Amygdala (tissue), 56 donors: ENCODE results near the gene RSPH9.
"Not testable (repeated sequence)": the region's sequence is repeated elsewhere in the genome, so short reads cannot be mapped to it uniquely, and the experiment has no call there.

Experiments
- DNase-seq, 56 donors: peaks; one replicate each; lab custom pipeline; 2025; lab: John Stamatoyannopoulos, UW

RSPH9 gene

GRCh38 chr6:43628393-43629103 lies 16.3 kb upstream of the RSPH9 start:
- peak in 10 of 56 donors; percentile 20 to 57 (median 38) for DNase-seq

- peak; percentile 50 to 100 (median 99) for DNase-seq
Measured at GRCh38 chr6:43629104-43629504, 15.7 kb upstream of the RSPH9 start, which contains the start of gene GTPBP2. TSS of gene GTPBP2 (minus strand) at chr6:43629264. CDS start at chr6:43629162, 102 bp downstream.

- peak in 55 of 56 donors; percentile 24 to 89 (median 75) for DNase-seq
Measured at GRCh38 chr6:43629505-43630300, 15.1 kb upstream of the RSPH9 start.

- no peak for DNase-seq
Measured at GRCh38 chr6:43630980-43631619, 13.7 kb upstream of the RSPH9 start.

GRCh38 chr6:43633002-43633401 lies 11.8 kb upstream of the RSPH9 start:
- not testable (repeated sequence) for DNase-seq

GRCh38 chr6:43634702-43635303 lies 10.0 kb upstream of the RSPH9 start:
- no peak for DNase-seq

- peak in 55 of 56 donors; percentile 19 to 87 (median 69) for DNase-seq
Measured at GRCh38 chr6:43635387-43636307, 9.2 kb upstream of the RSPH9 start, which contains the start of gene MAD2L1BP. TSS of gene MAD2L1BP (plus strand) at chr6:43635840. CDS start at chr6:43635876, 36 bp downstream.

GRCh38 chr6:43636308-43636659 lies 8.6 kb upstream of the RSPH9 start:
- DNase-seq = peak in 1 of 56 donors; percentile 8

GRCh38 chr6:43639984-43640800 lies 4.6 kb upstream of the RSPH9 start:
- DNase-seq = no peak

- DNase-seq = no peak
Measured at GRCh38 chr6:43645613-43645964, 753 bp downstream of the RSPH9 start.

GRCh38 chr6:43647613-43648012 lies 2.8 kb downstream of the RSPH9 start:
- DNase-seq = no peak

- no peak for DNase-seq
Measured at GRCh38 chr6:43648248-43648647, 3.4 kb downstream of the RSPH9 start.

- DNase-seq = not testable (repeated sequence)
Measured at GRCh38 chr6:43652822-43653221, 8.0 kb downstream of the RSPH9 start.

- no peak for DNase-seq
Measured at GRCh38 chr6:43657221-43657802, 12.5 kb downstream of the RSPH9 start.

GRCh38 chr6:43658161-43658560 lies 13.3 kb downstream of the RSPH9 start:
- no peak for DNase-seq

GRCh38 chr6:43662948-43663347 lies 18.1 kb downstream of the RSPH9 start:
- DNase-seq = not testable (repeated sequence)

GRCh38 chr6:43665376-43665775 lies 20.5 kb downstream of the RSPH9 start:
- no peak for DNase-seq

GRCh38 chr6:43666196-43666920 lies 21.5 kb downstream of the RSPH9 start:
- DNase-seq = no peak
